Measurements from ENCODE around the gene DMPK.

- no peak for TF ChIP-seq CTCF (IDR thresholded peaks at IDR 0.05)
- no peak for TF ChIP-seq EP300 (IDR thresholded peaks at IDR 0.05; ENCODE audit: low read depth)
- TF ChIP-seq POLR2A (IDR thresholded peaks at IDR 0.05) = no peak
- TF ChIP-seq POLR2AphosphoS5 (IDR thresholded peaks at IDR 0.05) = no peak
These were observed 38.3 kb upstream of the DMPK start for GRCh38 chr19:45820413-45821102.

All from transverse colon (tissue), 4 donors.